ENCODE results near the gene SLC22A2.

SLC22A2 gene

GRCh38 chr6:160227769-160228161, 30.9 kb downstream of the SLC22A2 start:
- DNase-seq (ENCODE audit: low spot score) = no peak
- in situ Hi-C loops (cut with MboI; ENCODE audit: low pct_unique_long_range_greater_than_20kb, low sequenced_read_pairs, unreplicated experiment) = no loop called here
- TF ChIP-seq CTCF (IDR thresholded peaks at IDR 0.05; ENCODE audit: extremely low read depth, insufficient read depth, missing control alignments) = no peak

- in situ Hi-C loops (cut with MboI; ENCODE audit: low pct_unique_long_range_greater_than_20kb, low sequenced_read_pairs, unreplicated experiment) = no loop called here
- no peak for DNase-seq (ENCODE audit: low spot score)
- no peak for TF ChIP-seq CTCF (IDR thresholded peaks at IDR 0.05; ENCODE audit: extremely low read depth, insufficient read depth, missing control alignments)
Observed at GRCh38 chr6:160227038-160227768, 31.4 kb downstream of the SLC22A2 start.

- no peak for TF ChIP-seq CTCF (IDR thresholded peaks at IDR 0.05; ENCODE audit: extremely low read depth, insufficient read depth, missing control alignments)
- in situ Hi-C loops (cut with MboI; ENCODE audit: low pct_unique_long_range_greater_than_20kb, low sequenced_read_pairs, unreplicated experiment) = no loop called here
- no peak for DNase-seq (ENCODE audit: low spot score)
Observed at GRCh38 chr6:160226118-160226591, 32.5 kb downstream of the SLC22A2 start.

- in situ Hi-C loops (cut with MboI; ENCODE audit: low pct_unique_long_range_greater_than_20kb, low sequenced_read_pairs, unreplicated experiment) = no loop called here
- no peak for DNase-seq (ENCODE audit: low spot score)
- no peak for TF ChIP-seq CTCF (IDR thresholded peaks at IDR 0.05; ENCODE audit: extremely low read depth, insufficient read depth, missing control alignments)
Observed at GRCh38 chr6:160224639-160225237, 33.9 kb downstream of the SLC22A2 start.

GRCh38 chr6:160222491-160222890, 36.1 kb downstream of the SLC22A2 start:
- TF ChIP-seq CTCF (IDR thresholded peaks at IDR 0.05; ENCODE audit: extremely low read depth, insufficient read depth, missing control alignments) = no peak
- no peak for DNase-seq (ENCODE audit: low spot score)
- in situ Hi-C loops (cut with MboI; ENCODE audit: low pct_unique_long_range_greater_than_20kb, low sequenced_read_pairs, unreplicated experiment) = no loop called here

GRCh38 chr6:160221918-160222317, 36.7 kb downstream of the SLC22A2 start:
- no peak for TF ChIP-seq CTCF (IDR thresholded peaks at IDR 0.05; ENCODE audit: extremely low read depth, insufficient read depth, missing control alignments)
- in situ Hi-C loops (cut with MboI; ENCODE audit: low pct_unique_long_range_greater_than_20kb, low sequenced_read_pairs, unreplicated experiment) = no loop called here
- DNase-seq (ENCODE audit: low spot score) = no peak
